Measurements from ENCODE around the gene EIF3CL. TPM values are rescaled to one million over a fixed set of nuclear protein-coding genes. Genes with fewer than 3 reads are reported as not detected.
"Not testable (repeated sequence)": the region's sequence is repeated elsewhere in the genome, so short reads cannot be mapped to it uniquely, and the experiment has no call there.

Gene EIF3CL
- total RNA-seq (2021; ENCODE audit: unreplicated experiment) (104 TPM), Bru-seq, nascent RNA (percentile 53 among the genes with signal in this experiment), BruChase-seq, experiment 1, labeled RNA remaining after a 6-hour chase (percentile 50 among the genes with signal in this experiment), BruChase-seq, experiment 2, labeled RNA remaining after a 2-hour chase (percentile 43 among the genes with signal in this experiment)
- polyA plus RNA-seq (2012) = 138 and 188 TPM in 2 replicates
- long read RNA-seq, transcript EIF3CL-201 (21 exons, 3,085 nt) = major isoform, 7 of 170 reads
- long read RNA-seq, partial matches to known transcripts = 155 of 170 reads
- long read RNA-seq, other reads (novel, unspliced or antisense) = 8 of 170 reads

- ATAC-seq = peak; percentile 97
- H3K36me3 ChIP-seq (ENCODE audit: control insufficient read depth in 1 of 2, insufficient read depth in 2 of 2, low read length in 2 of 2); POLR2A ChIA-PET; RAD21 ChIA-PET (ENCODE audit: low non-redundant PET in 1 of 2, low total read pairs in 2 of 2, uncharacterized antibody in 2 of 2, unreplicated experiment in 2 of 2); H3K4me1 ChIP-seq (ENCODE audit: control insufficient read depth in 1 of 2, insufficient read depth in 2 of 2, low read length in 2 of 2); H3K79me2 ChIP-seq (ENCODE audit: insufficient read depth, low read length); H3K9me3 ChIP-seq (ENCODE audit: control insufficient read depth in 1 of 2, insufficient read depth in 1 of 2, low read depth in 1 of 2, low read length in 2 of 2); DNase-seq (ENCODE audit: low read depth, low spot score); H2AFZ ChIP-seq (ENCODE audit: low read depth, low read length, poor library complexity, severe bottlenecking); CTCF ChIA-PET; H4K20me1 ChIP-seq (ENCODE audit: insufficient read depth); H3K27ac ChIP-seq (ENCODE audit: low read depth, low read length); H3K9me2 ChIP-seq (ENCODE audit: insufficient read depth); intact Hi-C loops (cut with micrococcal nuclease); H3K27me3 ChIP-seq (ENCODE audit: insufficient read depth, low read length): not testable (repeated sequence)
- peak within 1 kb of the TSS; percentile 45; the same call in 1 of the 2 replicates for H3K4me2 ChIP-seq (ENCODE audit: low read length)
- H3K9ac ChIP-seq (ENCODE audit: low read length) = peak within 1 kb of the TSS; percentile 45; the same call in 1 of the 2 replicates
- TSS peak; percentile 44 for BruUV-seq (replicated peaks)
- peak within 1 kb of the TSS; percentile 49 to 51 for H3K4me3 ChIP-seq (replicated peaks in 1 of 2; ENCODE audit: low read depth in 1 of 2, low read length in 2 of 2)
Observed at GRCh38 chr16:28403220-28404072, at the start of gene EIF3CL. Gene EIF3CL (minus strand): TSS chr16:28403841. CDS start chr16:28403618, 223 bp downstream.

GRCh38 chr16:28447081-28447480, 43.4 kb upstream of the EIF3CL start:
- H3K79me2 ChIP-seq (ENCODE audit: insufficient read depth, low read length); H3K9ac ChIP-seq (ENCODE audit: low read length); POLR2A ChIA-PET; H3K9me3 ChIP-seq (ENCODE audit: control insufficient read depth in 1 of 2, insufficient read depth in 1 of 2, low read depth in 1 of 2, low read length in 2 of 2); H4K20me1 ChIP-seq (ENCODE audit: insufficient read depth); H2AFZ ChIP-seq (ENCODE audit: low read depth, low read length, poor library complexity, severe bottlenecking); H3K4me2 ChIP-seq (ENCODE audit: low read length); ATAC-seq; H3K27me3 ChIP-seq (ENCODE audit: insufficient read depth, low read length); H3K4me3 ChIP-seq (replicated peaks in 1 of 2; ENCODE audit: low read depth in 1 of 2, low read length in 2 of 2); H3K4me1 ChIP-seq (ENCODE audit: control insufficient read depth in 1 of 2, insufficient read depth in 2 of 2, low read length in 2 of 2); BruUV-seq (replicated peaks); intact Hi-C loops (cut with micrococcal nuclease); DNase-seq (ENCODE audit: low read depth, low spot score); RAD21 ChIA-PET (ENCODE audit: low non-redundant PET in 1 of 2, low total read pairs in 2 of 2, uncharacterized antibody in 2 of 2, unreplicated experiment in 2 of 2); H3K36me3 ChIP-seq (ENCODE audit: control insufficient read depth in 1 of 2, insufficient read depth in 2 of 2, low read length in 2 of 2); CTCF ChIA-PET; H3K9me2 ChIP-seq (ENCODE audit: insufficient read depth); H3K27ac ChIP-seq (ENCODE audit: low read depth, low read length): not testable (repeated sequence)

- peak; percentile 67 for ATAC-seq
- CTCF ChIA-PET; H3K27ac ChIP-seq (ENCODE audit: low read depth, low read length); DNase-seq (ENCODE audit: low read depth, low spot score); H3K4me1 ChIP-seq (ENCODE audit: control insufficient read depth in 1 of 2, insufficient read depth in 2 of 2, low read length in 2 of 2); H3K36me3 ChIP-seq (ENCODE audit: control insufficient read depth in 1 of 2, insufficient read depth in 2 of 2, low read length in 2 of 2); H3K9ac ChIP-seq (ENCODE audit: low read length); RAD21 ChIA-PET (ENCODE audit: low non-redundant PET in 1 of 2, low total read pairs in 2 of 2, uncharacterized antibody in 2 of 2, unreplicated experiment in 2 of 2); intact Hi-C loops (cut with micrococcal nuclease); H3K9me2 ChIP-seq (ENCODE audit: insufficient read depth); H3K4me3 ChIP-seq (replicated peaks in 1 of 2; ENCODE audit: low read depth in 1 of 2, low read length in 2 of 2); H3K4me2 ChIP-seq (ENCODE audit: low read length); POLR2A ChIA-PET; H3K79me2 ChIP-seq (ENCODE audit: insufficient read depth, low read length); H3K27me3 ChIP-seq (ENCODE audit: insufficient read depth, low read length); H4K20me1 ChIP-seq (ENCODE audit: insufficient read depth); H3K9me3 ChIP-seq (ENCODE audit: control insufficient read depth in 1 of 2, insufficient read depth in 1 of 2, low read depth in 1 of 2, low read length in 2 of 2); BruUV-seq (replicated peaks); H2AFZ ChIP-seq (ENCODE audit: low read depth, low read length, poor library complexity, severe bottlenecking): not testable (repeated sequence)
Observed at GRCh38 chr16:28446388-28446787, 42.7 kb upstream of the EIF3CL start.

GRCh38 chr16:28443943-28444342, 40.3 kb upstream of the EIF3CL start:
- H2AFZ ChIP-seq (ENCODE audit: low read depth, low read length, poor library complexity, severe bottlenecking); H3K9me3 ChIP-seq (ENCODE audit: control insufficient read depth in 1 of 2, insufficient read depth in 1 of 2, low read depth in 1 of 2, low read length in 2 of 2); H4K20me1 ChIP-seq (ENCODE audit: insufficient read depth); DNase-seq (ENCODE audit: low read depth, low spot score); H3K79me2 ChIP-seq (ENCODE audit: insufficient read depth, low read length); H3K9ac ChIP-seq (ENCODE audit: low read length); H3K36me3 ChIP-seq (ENCODE audit: control insufficient read depth in 1 of 2, insufficient read depth in 2 of 2, low read length in 2 of 2); H3K27ac ChIP-seq (ENCODE audit: low read depth, low read length); H3K4me3 ChIP-seq (replicated peaks in 1 of 2; ENCODE audit: low read depth in 1 of 2, low read length in 2 of 2); H3K9me2 ChIP-seq (ENCODE audit: insufficient read depth); RAD21 ChIA-PET (ENCODE audit: low non-redundant PET in 1 of 2, low total read pairs in 2 of 2, uncharacterized antibody in 2 of 2, unreplicated experiment in 2 of 2); ATAC-seq; H3K27me3 ChIP-seq (ENCODE audit: insufficient read depth, low read length); CTCF ChIA-PET; POLR2A ChIA-PET; intact Hi-C loops (cut with micrococcal nuclease); BruUV-seq (replicated peaks); H3K4me2 ChIP-seq (ENCODE audit: low read length); H3K4me1 ChIP-seq (ENCODE audit: control insufficient read depth in 1 of 2, insufficient read depth in 2 of 2, low read length in 2 of 2): not testable (repeated sequence)

Data from HCT116 (cell line).